AG04450 (cell line): ENCODE results near the gene ZSCAN10. TPM values are rescaled to one million over a fixed set of nuclear protein-coding genes. Genes with fewer than 3 reads are reported as not detected.

ENCODE experiments used
- CTCF ChIA-PET: fragments of 300-600, 350-600 bp; formaldehyde crosslinking; extraction: SDS; loops from one replicate; lab custom pipeline; 2022; ENCODE audit warnings: antibody characterized with exemption, inconsistent platforms; lab: Charles Lee
- POLR2A ChIA-PET: fragments of 350-600 bp; formaldehyde crosslinking; extraction: SDS; loops from one replicate; lab custom pipeline; 2021; ENCODE audit warnings: antibody characterized with exemption, inconsistent platforms; lab: Yijun Ruan, JAX
- DNase-seq: peaks from one replicate; pipeline ENCODE4 v3.0.0-alpha.2; 2011; ENCODE audit warnings: low read depth, low spot score
- H3K27ac ChIP-seq: one replicate; pipeline ENCODE4 v1.5.1; 2012; ENCODE audit warnings: low read depth, low read length, control low read depth
- H3K27me3 ChIP-seq: one replicate; pipeline ENCODE4 v1.6.0; 2012; ENCODE audit warnings: low read length; ENCODE audit not compliant: control insufficient read depth, insufficient read depth
- H3K4me3 ChIP-seq: 2 replicates; pipeline ENCODE4 v1.5.1; 2011; ENCODE audit warnings: mild to moderate bottlenecking, low read depth, low read length, control low read depth
- H3K9me3 ChIP-seq: 2 replicates; pipeline ENCODE4 v1.5.1; 2012; ENCODE audit warnings: low read length; ENCODE audit not compliant: control insufficient read depth, insufficient read depth
- CTCF ChIP-seq: IDR thresholded peaks from 2 replicates; pipeline ENCODE4 v1.5.1; 2011; ENCODE audit warnings: low read depth, low read length, control low read depth, inconsistent platforms
- polyA plus RNA-seq: library from polyadenylated mRNA; depleted of rRNA; stranded (reverse); fragments of >200 nt; gene quantifications from 2 replicates; pipeline ENCODE4 v1.2.3, GENCODE V29; 2011

ZSCAN10 gene
- polyA plus RNA-seq, 1 experiment = not detected

- Histone ChIP-seq H3K27ac (no peak overlapping the region), H3K4me3 (no peak overlapping the region), H3K27me3 (no peaks in the 10 kb centered on the region), H3K9me3 (no peaks in the 10 kb centered on the region; the same call in 1 of the 2 replicates)
- CTCF ChIA-PET = interaction anchor here (1.7 kb wide), 1 partner anchor 64 kb away, joined by 4 read pairs; no protein-coding TSS in a partner anchor
- no peak for DNase-seq
- no peak for TF ChIP-seq CTCF
- POLR2A ChIA-PET = interaction anchor here (0.7 to 1.3 kb wide), 4 partner anchors 9 to 101 kb away, joined by 3 to 5 read pairs (median 4); partner anchors contain the start of gene ZNF213
Observed at GRCh38 chr16:3121851-3122467, 22.9 kb upstream of the ZSCAN10 start.

GRCh38 chr16:3120435-3120834, 21.3 kb upstream of the ZSCAN10 start:
- CTCF ChIA-PET = no interaction called here
- POLR2A ChIA-PET = no interaction called here
- no peak for TF ChIP-seq CTCF
- Histone ChIP-seq H3K4me3 (no peak overlapping the region), H3K27ac (no peak overlapping the region), H3K9me3 (no peaks in the 10 kb centered on the region; the same call in 1 of the 2 replicates), H3K27me3 (no peaks in the 10 kb centered on the region)
- no peak for DNase-seq

GRCh38 chr16:3119701-3120408, 20.8 kb upstream of the ZSCAN10 start:
- ChIA-PET POLR2A (interaction anchor here (0.8 kb wide), 1 partner anchor 15 kb away, joined by 3 read pairs; the partner anchor contains the start of gene ZNF213), CTCF (interaction anchor here (1.1 kb wide), 1 partner anchor 89 kb away, joined by 3 read pairs; no protein-coding TSS in a partner anchor)
- TF ChIP-seq CTCF = no peak
- Histone ChIP-seq H3K27me3 (no peaks in the 10 kb centered on the region), H3K9me3 (no peaks in the 10 kb centered on the region; the same call in 1 of the 2 replicates), H3K4me3 (no peak overlapping the region), H3K27ac (no peak overlapping the region)
- DNase-seq = no peak

GRCh38 chr16:3119286-3119685, 20.2 kb upstream of the ZSCAN10 start:
- Histone ChIP-seq H3K9me3 (no peaks in the 10 kb centered on the region; the same call in 1 of the 2 replicates), H3K27ac (no peak overlapping the region), H3K4me3 (no peak overlapping the region), H3K27me3 (no peaks in the 10 kb centered on the region)
- POLR2A ChIA-PET = interaction anchor here (0.8 kb wide), 1 partner anchor 16 kb away, joined by 3 read pairs; the partner anchor contains the start of gene ZNF213
- DNase-seq = no peak
- TF ChIP-seq CTCF = no peak
- CTCF ChIA-PET = interaction anchor here (1.1 kb wide), 1 partner anchor 88 kb away, joined by 3 read pairs; no protein-coding TSS in a partner anchor
